ENCODE data around the gene DSC1. TPM values are rescaled to one million over a fixed set of nuclear protein-coding genes. Genes with fewer than 3 reads are reported as not detected.
A peak's percentile ranks its signal among the peaks of the same experiment; 100 is the strongest.
"Not testable (repeated sequence)": the region's sequence is repeated elsewhere in the genome, so short reads cannot be mapped to it uniquely, and the experiment has no call there.

DSC1 gene
- total and polyA plus RNA-seq, 2 experiments from 2014 or later = 0.30 TPM; not detected in 1

DNA sequence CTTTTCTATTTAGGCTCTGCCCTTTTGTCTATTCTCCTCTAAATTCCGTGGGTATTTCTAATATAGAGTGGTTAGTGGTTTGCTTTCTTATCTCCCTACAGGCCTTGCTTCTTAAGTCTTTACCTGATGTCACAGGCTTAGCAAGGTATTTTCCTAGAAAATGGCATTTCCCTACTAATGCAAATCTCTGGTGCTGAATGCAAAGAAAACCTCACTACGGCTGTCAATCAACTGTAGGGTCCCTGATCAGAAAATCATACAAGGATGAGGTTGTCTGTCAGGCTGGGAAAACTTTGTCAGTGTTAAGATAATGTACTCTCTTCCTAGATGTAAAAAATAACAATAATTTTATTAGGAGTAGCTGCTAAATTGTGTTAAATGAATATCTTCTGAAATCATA lies 27.1 kb upstream of the DSC1 start:
- Histone ChIP-seq H3K27me3 (no peaks in the 10 kb centered on the region), H3K4me2 (no peak overlapping the region), H3K9me2 (replicated peaks; ENCODE audit: insufficient read depth) (no peaks in the 10 kb centered on the region), H3K9me3 (ENCODE audit: low read depth) (no peaks in the 10 kb centered on the region), H2AFZ (no peak overlapping the region), H3K4me3 (no peak overlapping the region), H4K20me1 (ENCODE audit: insufficient read depth, poor library complexity, severe bottlenecking) (no peaks in the 10 kb centered on the region), H3K36me3 (replicated peaks; ENCODE audit: insufficient read depth, low read depth) (no peaks in the 10 kb centered on the region), H3K27ac (no peak overlapping the region), H3K4me1 (ENCODE audit: insufficient read depth) (no peaks in the 10 kb centered on the region), H3K79me2 (no peaks in the 10 kb centered on the region)
- TF ChIP-seq, protein P1, sequence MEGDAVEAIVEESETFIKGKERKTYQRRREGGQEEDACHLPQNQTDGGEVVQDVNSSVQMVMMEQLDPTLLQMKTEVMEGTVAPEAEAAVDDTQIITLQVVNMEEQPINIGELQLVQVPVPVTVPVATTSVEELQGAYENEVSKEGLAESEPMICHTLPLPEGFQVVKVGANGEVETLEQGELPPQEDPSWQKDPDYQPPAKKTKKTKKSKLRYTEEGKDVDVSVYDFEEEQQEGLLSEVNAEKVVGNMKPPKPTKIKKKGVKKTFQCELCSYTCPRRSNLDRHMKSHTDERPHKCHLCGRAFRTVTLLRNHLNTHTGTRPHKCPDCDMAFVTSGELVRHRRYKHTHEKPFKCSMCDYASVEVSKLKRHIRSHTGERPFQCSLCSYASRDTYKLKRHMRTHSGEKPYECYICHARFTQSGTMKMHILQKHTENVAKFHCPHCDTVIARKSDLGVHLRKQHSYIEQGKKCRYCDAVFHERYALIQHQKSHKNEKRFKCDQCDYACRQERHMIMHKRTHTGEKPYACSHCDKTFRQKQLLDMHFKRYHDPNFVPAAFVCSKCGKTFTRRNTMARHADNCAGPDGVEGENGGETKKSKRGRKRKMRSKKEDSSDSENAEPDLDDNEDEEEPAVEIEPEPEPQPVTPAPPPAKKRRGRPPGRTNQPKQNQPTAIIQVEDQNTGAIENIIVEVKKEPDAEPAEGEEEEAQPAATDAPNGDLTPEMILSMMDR (IDR thresholded peaks at IDR 0.05; ENCODE audit: poor library complexity) = no peak
- TF ChIP-seq EZH2phosphoT487 (IDR thresholded peaks at IDR 0.05; ENCODE audit: low read depth, severe bottlenecking, unreplicated experiment) = no peak
- TF ChIP-seq EZH2 (IDR thresholded peaks at IDR 0.05; ENCODE audit: borderline replicate concordance) = no peak
- no peak for DNase-seq (ENCODE audit: low spot score)
- WGBS (ENCODE audit: low lambda C conversion rate, missing lambda C conversion rate) = 66% methylated on average over 2 of the region's 2 CpGs

DNA sequence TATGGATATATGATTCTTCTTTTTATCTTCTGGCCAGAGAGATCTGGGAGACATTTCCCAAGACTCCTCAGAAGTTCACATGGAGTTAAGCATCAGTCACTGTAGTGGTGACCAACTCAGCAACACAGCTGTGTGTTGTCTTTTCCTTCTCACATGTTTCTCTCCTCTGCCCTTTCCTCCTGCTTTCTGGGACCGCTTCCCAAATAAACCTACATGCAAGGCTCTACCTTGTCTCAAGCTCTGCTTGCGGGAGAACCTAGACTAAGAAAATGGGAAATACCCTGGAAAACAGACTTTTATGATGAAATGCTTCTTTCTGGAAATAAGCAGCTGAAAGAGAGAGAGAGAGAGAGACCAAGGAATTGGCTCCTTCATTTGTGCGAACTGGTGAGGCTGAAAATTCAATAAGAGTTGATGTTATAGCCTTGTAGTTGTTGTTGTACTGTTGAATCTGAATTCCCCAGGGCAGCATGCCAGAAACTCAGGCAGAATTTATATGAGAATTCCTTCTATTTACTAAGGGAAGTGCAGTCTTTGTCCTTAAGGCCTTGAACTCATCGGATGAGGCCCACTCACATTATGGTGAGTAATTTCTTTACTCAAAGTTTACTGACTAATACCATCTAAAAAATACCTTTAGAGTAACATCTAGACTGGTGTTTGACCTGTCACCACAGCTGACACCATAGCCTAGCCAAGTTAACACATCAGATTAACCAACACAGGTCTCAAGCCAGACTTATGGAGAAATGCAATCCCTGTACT lies 22.7 kb upstream of the DSC1 start:
- 69% methylated on average over 4 of the region's 4 CpGs for WGBS (ENCODE audit: low lambda C conversion rate, missing lambda C conversion rate)
- Histone ChIP-seq H3K4me3 (no peak overlapping the region), H3K9me2 (replicated peaks; ENCODE audit: insufficient read depth) (no peaks in the 10 kb centered on the region), H3K36me3 (replicated peaks; ENCODE audit: insufficient read depth, low read depth) (no peaks in the 10 kb centered on the region), H4K20me1 (ENCODE audit: insufficient read depth, poor library complexity, severe bottlenecking) (no peaks in the 10 kb centered on the region), H3K27ac (peak overlapping the region; percentile 26), H3K4me1 (ENCODE audit: insufficient read depth) (no peaks in the 10 kb centered on the region), H3K4me2 (no peak overlapping the region), H3K27me3 (no peaks in the 10 kb centered on the region), H3K79me2 (no peaks in the 10 kb centered on the region), H3K9me3 (ENCODE audit: low read depth) (no peaks in the 10 kb centered on the region), H2AFZ (no peak overlapping the region)
- no peak for TF ChIP-seq EZH2 (IDR thresholded peaks at IDR 0.05; ENCODE audit: borderline replicate concordance)
- TF ChIP-seq, protein P1 (IDR thresholded peaks at IDR 0.05; ENCODE audit: poor library complexity) = no peak
- TF ChIP-seq EZH2phosphoT487 (IDR thresholded peaks at IDR 0.05; ENCODE audit: low read depth, severe bottlenecking, unreplicated experiment) = no peak
- DNase-seq (ENCODE audit: low spot score) = no peak

- H4K20me1 ChIP-seq (ENCODE audit: insufficient read depth, poor library complexity, severe bottlenecking) = no peaks in the 10 kb centered on the region
- no peaks in the 10 kb centered on the region for H3K9me2 ChIP-seq (replicated peaks; ENCODE audit: insufficient read depth)
- no peaks in the 10 kb centered on the region for H3K36me3 ChIP-seq (replicated peaks; ENCODE audit: insufficient read depth, low read depth)
- H3K4me1 ChIP-seq (ENCODE audit: insufficient read depth) = no peaks in the 10 kb centered on the region
- no peak overlapping the region for H3K4me3 ChIP-seq
- no peaks in the 10 kb centered on the region for H3K79me2 ChIP-seq
- no peaks in the 10 kb centered on the region for H3K9me3 ChIP-seq (ENCODE audit: low read depth)
- DNase-seq (ENCODE audit: low spot score) = no peak
- WGBS (ENCODE audit: low lambda C conversion rate, missing lambda C conversion rate) = 98% methylated on average over 2 of the region's 2 CpGs
- no peak overlapping the region for H3K4me2 ChIP-seq
- no peaks in the 10 kb centered on the region for H3K27me3 ChIP-seq
- no peak overlapping the region for H3K27ac ChIP-seq
- no peak for TF ChIP-seq EZH2 (IDR thresholded peaks at IDR 0.05; ENCODE audit: borderline replicate concordance)
- no peak for TF ChIP-seq EZH2phosphoT487 (IDR thresholded peaks at IDR 0.05; ENCODE audit: low read depth, severe bottlenecking, unreplicated experiment)
- TF ChIP-seq, protein P1 (IDR thresholded peaks at IDR 0.05; ENCODE audit: poor library complexity) = no peak
- H2AFZ ChIP-seq = no peak overlapping the region
Measured at GRCh38 chr18:31183302-31183701, 20.6 kb upstream of the DSC1 start.

GRCh38 chr18:31177369-31177768 lies 14.7 kb upstream of the DSC1 start:
- H3K27me3 ChIP-seq; H3K27ac ChIP-seq; H3K9me3 ChIP-seq (ENCODE audit: low read depth); H2AFZ ChIP-seq; H3K79me2 ChIP-seq; H3K4me2 ChIP-seq; H3K36me3 ChIP-seq (replicated peaks; ENCODE audit: insufficient read depth, low read depth); H3K4me3 ChIP-seq; H4K20me1 ChIP-seq (ENCODE audit: insufficient read depth, poor library complexity, severe bottlenecking); DNase-seq (ENCODE audit: low spot score); H3K9me2 ChIP-seq (replicated peaks; ENCODE audit: insufficient read depth); H3K4me1 ChIP-seq (ENCODE audit: insufficient read depth): not testable (repeated sequence)
- 96% methylated on average over 6 of the region's 6 CpGs for WGBS (ENCODE audit: low lambda C conversion rate, missing lambda C conversion rate)

All from hepatocyte (in vitro differentiated cells).